Upper lobe of left lung (tissue), 6 donors: ENCODE measurements around the gene COL9A3. TPM values are rescaled to one million over a fixed set of nuclear protein-coding genes. Genes with fewer than 3 reads are reported as not detected.

Experiments used
- ATAC-seq, 2 donors: fragments of 200-7000 bp; cut with Tn5 transposase; one replicate each; pipeline ENCODE4 v1.9.1; 2022; ENCODE audit warnings: mild to moderate bottlenecking in 2 of 2, moderate library complexity in 2 of 2; ENCODE audit not compliant: low FRiP score in 2 of 2
- DNase-seq, 2 donors: peaks; one replicate each; pipeline ENCODE4 v3.0.0-alpha.2; 2019 to 2020
- H3K27ac ChIP-seq, 4 donors: fragments of 200-600 bp; sonication (generic); one replicate each; pipeline ENCODE4 v1.5.1; 2016 to 2019
- H3K27me3 ChIP-seq, 4 donors: fragments of 200-600 bp; sonication (generic); one replicate each; pipeline ENCODE4 v1.5.1; 2017 to 2019
- H3K36me3 ChIP-seq, 4 donors: fragments of 200-600 bp; sonication (generic); one replicate each; pipeline ENCODE4 v1.5.1; 2016 to 2019
- H3K4me1 ChIP-seq, 4 donors: fragments of 200-600 bp; sonication (generic); one replicate each; pipeline ENCODE4 v1.5.1; 2018 to 2019
- H3K4me3 ChIP-seq, 4 donors: fragments of 200-600 bp; sonication (generic); one replicate each; pipeline ENCODE4 v1.5.1; 2017 to 2019; ENCODE audit warnings: mild to moderate bottlenecking in 2 of 4, moderate library complexity in 1 of 4
- H3K9me3 ChIP-seq, 4 donors: fragments of 200-600 bp; sonication (generic); one replicate each; pipeline ENCODE4 v1.5.1; 2018 to 2019
- EP300 ChIP-seq, 4 donors: sonication (generic); formaldehyde crosslinking; IDR thresholded peaks; one replicate each; pipeline ENCODE4 v1.5.1; 2017; ENCODE audit warnings: antibody characterized with exemption in 4 of 4, control low read depth in 2 of 4
- POLR2A ChIP-seq, 4 donors: fragments of 450-650 bp; IDR thresholded peaks; one replicate each; pipeline ENCODE4 v1.5.1; 2016 to 2017; ENCODE audit warnings: antibody characterized with exemption in 4 of 4, mild to moderate bottlenecking in 2 of 4
- POLR2AphosphoS5 ChIP-seq, 2 donors: sonication (generic); formaldehyde crosslinking; IDR thresholded peaks; one replicate each; pipeline ENCODE4 v1.5.1; 2017; ENCODE audit warnings: antibody characterized with exemption in 2 of 2
- WGBS, 2 donors: methylation state at CpG; one replicate each; pipeline ENCODE4 v1.1.5; 2017 to 2018; 5-methylcytosine and 5-hydroxymethylcytosine counted together
- total RNA-seq, 6 donors: library from RNA; depleted of rRNA in 4 of 6; stranded (reverse); fragments of >200 nt in 4 of 6; gene quantifications; one replicate each; pipeline versions ENCODE4 v1.1.0 to v1.2.1, GENCODE V29; 2016 to 2021
- TF ChIP-seq, protein P1 (sequence below), 6 experiments: fragments of 450-650 bp in 4 of 6; fragments of 200-600 bp in 2 of 6; sonication (generic) in 2 of 6; IDR thresholded peaks; one replicate each; pipeline ENCODE4 v1.5.1; 2016 to 2019; ENCODE audit warnings: antibody characterized with exemption in 6 of 6
- donor health status: DM: no; HTN: no; CAD: no; lungs with moderate emphysema.
- donor health status: DM: no; HTN: yes; CAD: no; lungs with severe emphysema.

The COL9A3 gene
- total RNA-seq, 6 donors from 2014 or later, result 0.57 to 8.4 (median 2.1) TPM; not detected in 1

DNA sequence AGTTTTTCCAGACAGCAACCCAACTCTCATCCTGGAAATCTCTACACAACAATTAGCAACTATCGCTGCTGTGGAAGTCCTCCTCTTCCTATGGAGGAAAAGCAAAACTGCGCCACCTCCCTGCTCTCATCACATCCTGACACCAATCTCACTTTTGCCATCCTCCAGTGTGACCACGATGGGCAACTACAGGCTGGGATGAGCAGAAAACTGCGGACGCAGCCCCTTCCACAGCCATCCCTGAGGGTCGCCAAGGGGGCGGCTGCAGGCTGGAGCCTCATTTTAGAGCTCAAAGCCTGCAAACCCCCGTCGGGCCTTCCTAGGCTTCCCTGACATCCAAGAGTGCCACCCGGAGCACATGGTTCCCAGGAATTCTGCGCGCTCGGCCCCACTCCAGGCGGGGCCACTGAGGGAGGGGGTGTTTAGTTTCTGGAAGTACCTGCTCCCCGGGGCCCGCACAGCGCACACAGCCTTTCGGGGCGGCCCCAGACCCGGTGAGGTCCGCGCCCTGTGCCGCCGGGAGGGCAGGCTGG lies 43.6 kb downstream of the COL9A3 start:
- DNase-seq (no peak), ATAC-seq (no peak)
- H3K27ac ChIP-seq, result no peak overlapping the region
- TF ChIP-seq POLR2A (IDR thresholded peaks at IDR 0.05) (no peak), POLR2AphosphoS5 (IDR thresholded peaks at IDR 0.05) (no peak), EP300 (IDR thresholded peaks at IDR 0.05) (no peak)
- TF ChIP-seq, protein P1, sequence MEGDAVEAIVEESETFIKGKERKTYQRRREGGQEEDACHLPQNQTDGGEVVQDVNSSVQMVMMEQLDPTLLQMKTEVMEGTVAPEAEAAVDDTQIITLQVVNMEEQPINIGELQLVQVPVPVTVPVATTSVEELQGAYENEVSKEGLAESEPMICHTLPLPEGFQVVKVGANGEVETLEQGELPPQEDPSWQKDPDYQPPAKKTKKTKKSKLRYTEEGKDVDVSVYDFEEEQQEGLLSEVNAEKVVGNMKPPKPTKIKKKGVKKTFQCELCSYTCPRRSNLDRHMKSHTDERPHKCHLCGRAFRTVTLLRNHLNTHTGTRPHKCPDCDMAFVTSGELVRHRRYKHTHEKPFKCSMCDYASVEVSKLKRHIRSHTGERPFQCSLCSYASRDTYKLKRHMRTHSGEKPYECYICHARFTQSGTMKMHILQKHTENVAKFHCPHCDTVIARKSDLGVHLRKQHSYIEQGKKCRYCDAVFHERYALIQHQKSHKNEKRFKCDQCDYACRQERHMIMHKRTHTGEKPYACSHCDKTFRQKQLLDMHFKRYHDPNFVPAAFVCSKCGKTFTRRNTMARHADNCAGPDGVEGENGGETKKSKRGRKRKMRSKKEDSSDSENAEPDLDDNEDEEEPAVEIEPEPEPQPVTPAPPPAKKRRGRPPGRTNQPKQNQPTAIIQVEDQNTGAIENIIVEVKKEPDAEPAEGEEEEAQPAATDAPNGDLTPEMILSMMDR (IDR thresholded peaks at IDR 0.05), result no peak
- peaks cover 14 to 23% (median 15%) of the 10 kb centered on the region in 4 donors for H3K4me1 ChIP-seq
- no peaks in the 10 kb centered on the region for H3K27me3 ChIP-seq
- peak overlapping the region in 3 of 4 donors; percentile 54 to 69 (median 59) for H3K4me3 ChIP-seq
- 30 to 43% methylated on average over 7 to 13 of the region's 24 CpGs for WGBS, 2 donors
- no peaks in the 10 kb centered on the region for H3K9me3 ChIP-seq
- peaks cover 0 to 11% (median 3%) of the 10 kb centered on the region in 4 donors for H3K36me3 ChIP-seq

DNA sequence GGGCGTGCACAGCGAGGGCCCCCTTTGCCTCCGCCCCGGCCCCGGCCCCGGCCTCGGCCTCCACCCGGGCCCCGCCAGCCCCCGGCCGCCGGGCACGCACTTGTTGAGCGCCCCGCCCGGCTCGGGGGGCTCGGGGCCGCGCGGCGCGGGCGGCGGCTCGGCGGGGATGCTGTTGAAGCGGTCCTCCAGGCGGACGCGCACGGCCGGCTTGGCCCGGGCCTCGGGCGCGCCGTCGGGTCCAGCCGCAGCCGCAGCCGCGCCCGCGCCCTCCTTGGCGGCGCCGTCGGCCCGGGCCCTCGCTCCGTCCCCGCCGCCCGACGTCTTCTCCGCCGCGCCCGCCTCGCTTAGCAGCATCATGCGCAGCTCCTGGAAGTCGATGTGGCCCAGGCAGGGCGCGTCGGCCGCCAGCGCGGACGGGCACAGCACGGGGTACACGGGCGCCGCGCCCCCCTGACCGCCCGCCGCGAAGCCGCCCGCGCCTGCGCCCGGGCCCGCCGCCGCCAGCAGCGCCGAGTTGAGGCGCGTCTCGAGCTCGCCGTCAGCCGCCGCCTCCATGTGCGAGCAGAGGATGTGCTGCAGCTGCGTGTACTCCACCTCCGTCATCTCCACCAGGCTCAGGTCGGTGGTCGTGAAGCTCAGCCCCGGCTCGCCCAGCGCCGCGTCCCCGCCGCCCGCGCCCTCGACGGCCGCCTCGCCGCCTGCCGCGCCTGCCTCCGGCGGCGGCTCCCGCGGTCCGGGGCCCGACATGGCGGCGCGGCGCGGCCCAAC lies 44.3 kb downstream of the COL9A3 start:
- DNase-seq, result peak in 1 of 2 donors; percentile 91
- peaks cover 0 to 8% (median 3%) of the 10 kb centered on the region in 4 donors for H3K36me3 ChIP-seq
- H3K4me1 ChIP-seq, result peaks cover 14 to 23% (median 15%) of the 10 kb centered on the region in 4 donors
- TF ChIP-seq, protein P1 (IDR thresholded peaks at IDR 0.05), result peak in 3 of 6 experiments; percentile 5 to 50 (median 12)
- no peak for TF ChIP-seq POLR2AphosphoS5 (IDR thresholded peaks at IDR 0.05)
- TF ChIP-seq POLR2A (IDR thresholded peaks at IDR 0.05), result no peak
- no peak for TF ChIP-seq EP300 (IDR thresholded peaks at IDR 0.05)
- ATAC-seq, result peak in 1 of 2 donors; percentile 3
- 0 to 1% methylated on average over 23 to 26 of the region's 129 CpGs for WGBS, 2 donors
- no peaks in the 10 kb centered on the region for H3K9me3 ChIP-seq
- H3K4me3 ChIP-seq, result peak overlapping the region in 3 of 4 donors; percentile 54 to 69 (median 59)
- peak overlapping the region in 1 of 4 donors; percentile 40 for H3K27ac ChIP-seq
- H3K27me3 ChIP-seq, result no peaks in the 10 kb centered on the region

DNA sequence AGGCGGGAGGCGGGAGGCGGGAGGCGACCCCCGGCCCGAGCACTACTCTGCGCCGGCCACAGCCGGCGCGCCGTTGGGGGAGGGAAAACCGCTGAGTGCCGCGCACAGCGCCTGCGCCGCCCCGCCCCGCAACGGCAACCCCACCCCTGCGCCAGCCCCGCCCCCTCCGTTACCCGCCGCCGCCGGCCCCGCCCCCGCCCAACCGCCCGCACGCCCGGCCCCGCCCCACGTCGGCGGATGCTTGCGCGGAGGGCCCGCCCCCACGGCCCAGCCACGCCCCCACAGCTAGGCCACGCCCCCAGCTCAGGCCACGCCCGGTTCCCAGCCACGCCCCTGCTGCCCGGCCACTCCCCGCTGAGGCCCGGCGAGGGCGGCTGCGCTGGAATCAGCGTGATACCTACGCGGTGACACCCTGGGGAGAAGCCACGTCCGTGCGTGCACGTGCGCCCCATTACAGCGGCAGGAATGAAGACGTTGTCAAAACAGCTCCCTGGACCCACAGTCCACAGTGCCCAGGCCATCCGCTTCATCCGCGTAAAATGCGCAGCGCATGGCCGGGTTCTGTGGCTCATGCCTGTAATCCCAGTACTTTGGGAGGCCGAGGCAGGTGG lies 45.0 kb downstream of the COL9A3 start, which contains the start of gene TCFL5:
Gene TCFL5 (minus strand): TSS at position 97 of the 611 bp plus-strand sequence. CDS start 152 bp downstream, outside the sequence.
- DNase-seq (peak; percentile 94 to 99), ATAC-seq (peak; percentile 99 to 100)
- no peaks in the 10 kb centered on the region for H3K27me3 ChIP-seq
- no peaks in the 10 kb centered on the region for H3K9me3 ChIP-seq
- H3K4me1 ChIP-seq, result peaks cover 14 to 23% (median 15%) of the 10 kb centered on the region in 4 donors
- H3K36me3 ChIP-seq, result peaks cover 0 to 5% (median 2%) of the 10 kb centered on the region in 4 donors
- TF ChIP-seq POLR2AphosphoS5 (IDR thresholded peaks at IDR 0.05), result peak; percentile 13 to 51
- TF ChIP-seq, protein P1 (IDR thresholded peaks at IDR 0.05), result no peak
- peak within 1 kb of the TSS in 3 of 4 donors; percentile 40 to 49 (median 40) for H3K27ac ChIP-seq
- WGBS, 2 donors, result 45% methylated on average over 14 of the region's 70 CpGs; no CpG with 5 or more reads in 1 of the 2 donors
- peak within 1 kb of the TSS in 3 of 4 donors; percentile 54 to 69 (median 59) for H3K4me3 ChIP-seq

DNA sequence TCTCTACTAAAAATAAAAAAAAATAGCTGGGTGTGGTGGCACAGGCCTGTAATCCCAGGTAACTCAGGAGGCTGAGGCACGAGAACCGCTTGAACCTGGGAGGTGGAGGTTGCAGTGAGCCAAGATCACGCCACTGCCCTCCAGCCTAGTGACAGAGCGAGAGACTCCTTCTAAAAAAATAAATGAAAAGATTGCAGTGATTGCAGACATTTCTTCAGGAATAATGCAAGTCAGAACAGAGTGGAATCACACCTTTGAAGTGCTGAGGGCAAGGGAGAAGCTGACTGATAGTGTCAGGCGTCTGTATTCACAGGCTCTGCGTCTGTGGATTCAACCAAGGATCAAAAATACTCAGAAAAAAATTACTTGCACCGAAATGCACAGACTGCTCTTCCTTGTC lies 47.4 kb downstream of the COL9A3 start:
- DNase-seq, result no peak
- H3K36me3 ChIP-seq, result no peaks in the 10 kb centered on the region
- H3K27ac ChIP-seq, result no peak overlapping the region
- no peaks in the 10 kb centered on the region for H3K9me3 ChIP-seq
- no peaks in the 10 kb centered on the region for H3K27me3 ChIP-seq
- WGBS, 2 donors, result 94 to 96% methylated on average over 7 of the region's 7 CpGs
- H3K4me3 ChIP-seq, result no peak overlapping the region
- TF ChIP-seq POLR2A (IDR thresholded peaks at IDR 0.05) (no peak), EP300 (IDR thresholded peaks at IDR 0.05) (no peak), POLR2AphosphoS5 (IDR thresholded peaks at IDR 0.05) (no peak)
- TF ChIP-seq, protein P1 (IDR thresholded peaks at IDR 0.05), result no peak
- ATAC-seq, result no peak
- peaks cover 14 to 23% (median 15%) of the 10 kb centered on the region in 4 donors for H3K4me1 ChIP-seq
